ENCODE results near the gene RSL24D1.
"Not testable (repeated sequence)": the region's sequence is repeated elsewhere in the genome, so short reads cannot be mapped to it uniquely, and the experiment has no call there.

GRCh38 chr15:55143132-55143531 lies 53.6 kb downstream of the RSL24D1 start:
- not testable (repeated sequence) for TF ChIP-seq POLR2A, CTCF (IDR thresholded peaks at IDR 0.05)
